GM11168 (cell line): Measurements from ENCODE around the gene RPL7A.
"Not testable (repeated sequence)": the region's sequence is repeated elsewhere in the genome, so short reads cannot be mapped to it uniquely, and the experiment has no call there.

Source experiments
- in situ Hi-C: fragments of 300-500 bp; cut with MboI; formaldehyde crosslinking; loops from one replicate; pipeline ENCODE4 v1.12.0; 2022; ENCODE audit warnings: low sequenced_read_pairs; ENCODE audit not compliant: unreplicated experiment

Gene RPL7A

GRCh38 chr9:133327021-133327420 lies 21.0 kb upstream of the RPL7A start:
- in situ Hi-C loops, result not testable (repeated sequence)

GRCh38 chr9:133327834-133328484 lies 20.1 kb upstream of the RPL7A start:
- in situ Hi-C loops, result no loop called here

- in situ Hi-C loops, result not testable (repeated sequence)
Measured at GRCh38 chr9:133329306-133330156, 18.5 kb upstream of the RPL7A start.

- in situ Hi-C loops, result no loop called here
Measured at GRCh38 chr9:133331221-133331620, 16.8 kb upstream of the RPL7A start.

GRCh38 chr9:133331641-133332380 lies 16.2 kb upstream of the RPL7A start:
- in situ Hi-C loops, result no loop called here

- in situ Hi-C loops, result no loop called here
Measured at GRCh38 chr9:133332381-133332730, 15.7 kb upstream of the RPL7A start.

GRCh38 chr9:133333011-133333410 lies 15.0 kb upstream of the RPL7A start:
- in situ Hi-C loops, result no loop called here

- in situ Hi-C loops, result no loop called here
Measured at GRCh38 chr9:133333566-133333965, 14.5 kb upstream of the RPL7A start.

GRCh38 chr9:133334161-133334560 lies 13.9 kb upstream of the RPL7A start:
- in situ Hi-C loops, result no loop called here

GRCh38 chr9:133334888-133335287 lies 13.1 kb upstream of the RPL7A start:
- in situ Hi-C loops, result not testable (repeated sequence)

- in situ Hi-C loops, result no loop called here
Measured at GRCh38 chr9:133335924-133336811, 11.8 kb upstream of the RPL7A start, which contains the start of gene SURF6. Gene SURF6 (minus strand): TSS chr9:133336188. CDS start chr9:133336132, 56 bp downstream.

- in situ Hi-C loops, result no loop called here
Measured at GRCh38 chr9:133339641-133340040, 8.4 kb upstream of the RPL7A start.

GRCh38 chr9:133340256-133340655 lies 7.8 kb upstream of the RPL7A start:
- in situ Hi-C loops, result no loop called here

- in situ Hi-C loops, result no loop called here
Measured at GRCh38 chr9:133340916-133341315, 7.1 kb upstream of the RPL7A start.

- in situ Hi-C loops, result no loop called here
Measured at GRCh38 chr9:133341369-133342068, 6.5 kb upstream of the RPL7A start.

GRCh38 chr9:133342069-133342406 lies 6.0 kb upstream of the RPL7A start:
- in situ Hi-C loops, result no loop called here

- in situ Hi-C loops, result no loop called here
Measured at GRCh38 chr9:133342570-133342969, 5.4 kb upstream of the RPL7A start.

- in situ Hi-C loops, result no loop called here
Measured at GRCh38 chr9:133344071-133344470, 3.9 kb upstream of the RPL7A start.

GRCh38 chr9:133344979-133345378 lies 3.0 kb upstream of the RPL7A start:
- in situ Hi-C loops, result no loop called here

- in situ Hi-C loops, result no loop called here
Measured at GRCh38 chr9:133345596-133345995, 2.4 kb upstream of the RPL7A start.
